Left lung (tissue), 10 donors: ENCODE results near the gene RAVER1. TPM values are rescaled to one million over a fixed set of nuclear protein-coding genes. Genes with fewer than 3 reads are reported as not detected.
"Not testable (repeated sequence)": the region's sequence is repeated elsewhere in the genome, so short reads cannot be mapped to it uniquely, and the experiment has no call there.

Source experiments
- ATAC-seq: fragments of 200-7000 bp; cut with Tn5 transposase; one replicate; pipeline ENCODE4 v1.9.1; 2020; ENCODE audit warnings: moderate library complexity
- DNase-seq, 4 donors: peaks; one replicate each; pipeline ENCODE4 v3.0.0-alpha.2; 2013 to 2020
- H3K27ac ChIP-seq, 2 donors: fragments of 200-600 bp; sonication (generic) in 1 of 2; one replicate each; pipeline versions ENCODE4 v1.5.0 to v1.8.0; 2020 to 2021
- H3K27me3 ChIP-seq, 2 donors: fragments of 200-600 bp; sonication (generic) in 1 of 2; one replicate each; pipeline versions ENCODE4 v1.5.0 to v1.8.0; 2020 to 2021
- H3K36me3 ChIP-seq, 2 donors: fragments of 200-600 bp; sonication (generic) in 1 of 2; one replicate each; pipeline versions ENCODE4 v1.5.0 to v1.8.0; 2020 to 2021
- H3K4me1 ChIP-seq, 2 donors: fragments of 200-600 bp; one replicate each; pipeline ENCODE4 v1.8.0; 2021
- H3K4me3 ChIP-seq, 2 donors: fragments of 200-600 bp; sonication (generic) in 1 of 2; one replicate each; pipeline versions ENCODE4 v1.5.0 to v1.8.0; 2020 to 2021; ENCODE audit warnings: mild to moderate bottlenecking in 1 of 2
- H3K9me3 ChIP-seq, 2 donors: fragments of 200-600 bp; sonication (generic) in 1 of 2; one replicate each; pipeline versions ENCODE4 v1.5.0 to v1.8.0; 2020 to 2021
- intact Hi-C, 2 donors: fragments of 100-400 bp; cut with DNase I; formaldehyde crosslinking; loops; one replicate each; pipeline versions ENCODE4 v1.11.2 to v1.14.2; 2022
- polyA plus RNA-seq, 6 donors: library from polyadenylated mRNA; unstranded; fragments of 120-200 nt; gene quantifications; one replicate each; pipeline ENCODE4 v1.2.1, GENCODE V29; 2013; ENCODE audit not compliant: insufficient read length in 6 of 6
- total RNA-seq, 2 donors: library from RNA; stranded (reverse); fragmentation: NEBNext Ultra II Directional; extraction: Animal tissue kit (Norgen Biotek cat#: 25700); gene quantifications; one replicate each; pipeline ENCODE4 v1.2.1, GENCODE V29; 2021
- TF ChIP-seq, protein P1 (sequence below), 2 donors: fragments of 200-600 bp; sonication (generic) in 1 of 2; IDR thresholded peaks; one replicate each; pipeline versions ENCODE4 v1.5.0 to v1.8.0; 2021; ENCODE audit warnings: antibody characterized with exemption in 2 of 2
- donor health status: DM: no; HTN: yes; CAD: no.
- donor health status: DM: no; HTN: no; CAD: no.

Gene RAVER1
- total and polyA plus RNA-seq, 8 donors = 21.6 to 39.0 (median 29.7) TPM

DNA sequence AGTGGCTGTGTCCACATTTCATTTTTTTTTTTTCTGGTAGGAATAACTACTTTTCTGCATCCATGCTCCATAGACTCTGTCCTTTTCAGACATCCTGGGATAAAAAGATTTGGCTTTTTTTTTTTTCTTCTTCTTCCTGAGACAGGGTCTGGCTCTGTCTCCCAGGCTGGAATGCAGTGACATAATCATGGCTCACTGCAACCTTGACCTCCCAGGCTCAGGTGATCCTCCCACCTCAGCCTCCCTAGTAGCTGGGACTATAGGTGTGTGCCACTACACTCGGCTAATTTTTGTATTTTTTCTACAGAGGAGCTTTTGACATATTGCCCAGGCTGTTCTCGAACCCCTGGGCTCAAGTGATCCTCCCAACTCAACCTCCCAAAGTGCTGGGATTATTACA lies 10.2 kb upstream of the RAVER1 start:
- no peak for ATAC-seq
- H3K27ac ChIP-seq = no peak overlapping the region
- intact Hi-C loops = no loop called here
- no peak overlapping the region for H3K4me3 ChIP-seq
- no peak for DNase-seq
- H3K9me3 ChIP-seq = no peaks in the 10 kb centered on the region
- TF ChIP-seq, protein P1, sequence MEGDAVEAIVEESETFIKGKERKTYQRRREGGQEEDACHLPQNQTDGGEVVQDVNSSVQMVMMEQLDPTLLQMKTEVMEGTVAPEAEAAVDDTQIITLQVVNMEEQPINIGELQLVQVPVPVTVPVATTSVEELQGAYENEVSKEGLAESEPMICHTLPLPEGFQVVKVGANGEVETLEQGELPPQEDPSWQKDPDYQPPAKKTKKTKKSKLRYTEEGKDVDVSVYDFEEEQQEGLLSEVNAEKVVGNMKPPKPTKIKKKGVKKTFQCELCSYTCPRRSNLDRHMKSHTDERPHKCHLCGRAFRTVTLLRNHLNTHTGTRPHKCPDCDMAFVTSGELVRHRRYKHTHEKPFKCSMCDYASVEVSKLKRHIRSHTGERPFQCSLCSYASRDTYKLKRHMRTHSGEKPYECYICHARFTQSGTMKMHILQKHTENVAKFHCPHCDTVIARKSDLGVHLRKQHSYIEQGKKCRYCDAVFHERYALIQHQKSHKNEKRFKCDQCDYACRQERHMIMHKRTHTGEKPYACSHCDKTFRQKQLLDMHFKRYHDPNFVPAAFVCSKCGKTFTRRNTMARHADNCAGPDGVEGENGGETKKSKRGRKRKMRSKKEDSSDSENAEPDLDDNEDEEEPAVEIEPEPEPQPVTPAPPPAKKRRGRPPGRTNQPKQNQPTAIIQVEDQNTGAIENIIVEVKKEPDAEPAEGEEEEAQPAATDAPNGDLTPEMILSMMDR (IDR thresholded peaks at IDR 0.05) = no peak
- peaks cover 0 to 41% of the 10 kb centered on the region in 2 donors for H3K4me1 ChIP-seq
- H3K27me3 ChIP-seq = no peaks in the 10 kb centered on the region
- no peaks in the 10 kb centered on the region for H3K36me3 ChIP-seq

DNA sequence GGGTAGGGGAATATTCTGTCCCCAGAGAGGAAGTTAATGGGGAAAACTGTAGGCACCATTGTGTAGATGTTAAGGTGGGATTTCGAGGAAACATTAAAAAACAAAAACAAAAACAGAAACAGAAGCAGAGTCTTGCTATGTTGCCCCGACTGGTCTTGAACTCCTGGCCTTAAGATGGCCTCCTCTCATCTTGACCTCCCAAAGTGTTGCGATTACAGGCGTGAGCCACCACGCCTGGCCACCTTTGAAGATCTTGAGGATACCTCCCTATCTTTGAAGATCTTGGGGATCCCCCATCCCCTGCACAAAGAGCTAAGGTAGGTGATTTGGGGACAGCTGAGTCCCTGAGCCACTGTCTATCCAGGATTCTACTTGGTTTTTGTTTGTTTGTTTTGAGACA lies 6.6 kb upstream of the RAVER1 start:
- intact Hi-C loops = no loop called here
- Histone ChIP-seq H3K27me3 (no peaks in the 10 kb centered on the region), H3K27ac (peak overlapping the region in 1 of 2 donors; percentile 81), H3K9me3 (no peaks in the 10 kb centered on the region), H3K36me3 (peaks cover 0 to 9% of the 10 kb centered on the region in 2 donors), H3K4me3 (no peak overlapping the region), H3K4me1 (peaks cover 0 to 45% of the 10 kb centered on the region in 2 donors)
- DNase-seq = no peak
- TF ChIP-seq, protein P1 (IDR thresholded peaks at IDR 0.05) = no peak
- ATAC-seq = no peak

- Histone ChIP-seq H3K9me3 (no peaks in the 10 kb centered on the region), H3K4me1 (peaks cover 0 to 48% of the 10 kb centered on the region in 2 donors), H3K36me3 (peaks cover 0 to 9% of the 10 kb centered on the region in 2 donors), H3K27me3 (no peaks in the 10 kb centered on the region), H3K27ac (peak within 1 kb of the TSS in 1 of 2 donors; percentile 81), H3K4me3 (peak within 1 kb of the TSS in 1 of 2 donors; percentile 41)
- peak in 2 of 4 donors; percentile 70 to 94 for DNase-seq
- intact Hi-C loops = no loop called here
- ATAC-seq = no peak
- TF ChIP-seq, protein P1 (IDR thresholded peaks at IDR 0.05) = no peak
Measured at GRCh38 chr19:10339380-10339960, 6.1 kb upstream of the RAVER1 start, which contains the start of gene ICAM3. TSS of gene ICAM3 (minus strand) at chr19:10339624. CDS start at chr19:10339614, 10 bp downstream.

DNA sequence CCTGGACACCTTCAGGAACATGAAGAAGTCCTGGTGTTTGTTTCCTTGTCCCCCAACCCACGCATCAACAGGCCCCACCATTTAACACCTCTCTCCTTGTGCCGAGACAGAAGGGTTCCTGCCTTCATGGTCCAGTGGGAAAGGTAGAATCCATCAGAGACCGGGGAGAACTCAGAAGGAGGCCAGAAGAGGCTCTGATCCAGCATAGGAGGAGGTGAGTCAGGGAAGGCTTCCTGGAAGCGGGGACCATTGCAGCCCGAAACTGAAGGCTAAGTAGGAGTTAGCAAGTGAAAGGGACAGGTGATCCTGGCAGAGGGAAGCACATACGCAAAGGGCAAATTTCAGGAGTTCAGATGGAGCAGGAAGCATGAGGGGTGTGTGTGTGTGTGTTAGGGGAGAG lies 5.6 kb upstream of the RAVER1 start:
- intact Hi-C loops = no loop called here

GRCh38 chr19:10336725-10337124 lies 3.4 kb upstream of the RAVER1 start:
- H3K27me3 ChIP-seq, H3K36me3 ChIP-seq, ATAC-seq, H3K27ac ChIP-seq, DNase-seq, H3K9me3 ChIP-seq, intact Hi-C loops, H3K4me3 ChIP-seq: not testable (repeated sequence)
- H3K4me1 ChIP-seq = peaks cover 10 to 69% of the 10 kb centered on the region in 2 donors

More for the DNA sequence above, 5.6 kb upstream of the RAVER1 start:
- no peak for ATAC-seq
- no peaks in the 10 kb centered on the region for H3K9me3 ChIP-seq
- peak overlapping the region in 1 of 2 donors; percentile 81 for H3K27ac ChIP-seq
- H3K27me3 ChIP-seq = no peaks in the 10 kb centered on the region
- H3K36me3 ChIP-seq = peaks cover 0 to 9% of the 10 kb centered on the region in 2 donors
- H3K4me3 ChIP-seq = peak overlapping the region in 1 of 2 donors; percentile 41
- TF ChIP-seq, protein P1 (IDR thresholded peaks at IDR 0.05) = no peak
- no peak for DNase-seq
- H3K4me1 ChIP-seq = peaks cover 0 to 54% of the 10 kb centered on the region in 2 donors
